ENCODE measurements around the gene FBXO46.

FBXO46 gene

GRCh38 chr19:45692187-45693105 lies 38.2 kb downstream of the FBXO46 start, which contains the start of gene QPCTL:
Gene QPCTL, plus strand, starts transcription at chr19:45692666. Its CDS starts 38 bp downstream, at chr19:45692704.
- TF ChIP-seq CSRNP3 (CRISPR knock-in tag; IDR thresholded peaks at IDR 0.05) (no peak), BACH2 (CRISPR knock-in tag; IDR thresholded peaks at IDR 0.05; ENCODE audit: borderline replicate concordance) (no peak), ISL1 (CRISPR knock-in tag; IDR thresholded peaks at IDR 0.05) (no peak), ESRRG (CRISPR knock-in tag; IDR thresholded peaks at IDR 0.05) (no peak), TSHZ2 (CRISPR knock-in tag; IDR thresholded peaks at IDR 0.05) (no peak), TCF4 (CRISPR knock-in tag; IDR thresholded peaks at IDR 0.05; ENCODE audit: borderline replicate concordance) (no peak), CREB5 (CRISPR knock-in tag; IDR thresholded peaks at IDR 0.05; ENCODE audit: low read depth) (no peak), ZFP30 (CRISPR knock-in tag; IDR thresholded peaks at IDR 0.05) (no peak), PPARA (CRISPR knock-in tag; IDR thresholded peaks at IDR 0.05; ENCODE audit: borderline replicate concordance) (no peak), TOX (CRISPR knock-in tag; IDR thresholded peaks at IDR 0.05; ENCODE audit: borderline replicate concordance) (no peak), SNAI2 (CRISPR knock-in tag; IDR thresholded peaks at IDR 0.05) (no peak), OSR1 (CRISPR knock-in tag; IDR thresholded peaks at IDR 0.05) (no peak), ARNTL (CRISPR knock-in tag; IDR thresholded peaks at IDR 0.05; ENCODE audit: borderline replicate concordance, low read depth) (no peak), ZNF8 (CRISPR knock-in tag; IDR thresholded peaks at IDR 0.05) (no peak), CSDC2 (CRISPR knock-in tag; IDR thresholded peaks at IDR 0.05) (no peak), ZC3H10 (CRISPR knock-in tag; IDR thresholded peaks at IDR 0.05) (no peak)
- ATAC-seq, result peak; percentile 97

- peak; percentile 70 for ATAC-seq
- TF ChIP-seq PATZ1 (CRISPR knock-in tag; IDR thresholded peaks at IDR 0.05; ENCODE audit: borderline replicate concordance) (0 out of 2 replicates have a peak, but pooled peaks have one; percentile 27), CSDC2 (CRISPR knock-in tag; IDR thresholded peaks at IDR 0.05) (no peak), ZC3H10 (CRISPR knock-in tag; IDR thresholded peaks at IDR 0.05) (no peak), ZFP3 (CRISPR knock-in tag; IDR thresholded peaks at IDR 0.05) (no peak), TOX (CRISPR knock-in tag; IDR thresholded peaks at IDR 0.05; ENCODE audit: borderline replicate concordance) (no peak), ZNF70 (CRISPR knock-in tag; IDR thresholded peaks at IDR 0.05) (no peak), GLIS3 (CRISPR knock-in tag; IDR thresholded peaks at IDR 0.05) (no peak), TCF4 (CRISPR knock-in tag; IDR thresholded peaks at IDR 0.05; ENCODE audit: borderline replicate concordance) (no peak), PPARA (CRISPR knock-in tag; IDR thresholded peaks at IDR 0.05; ENCODE audit: borderline replicate concordance) (no peak), ESRRG (CRISPR knock-in tag; IDR thresholded peaks at IDR 0.05) (no peak), CREB5 (CRISPR knock-in tag; IDR thresholded peaks at IDR 0.05; ENCODE audit: low read depth) (no peak), TSHZ2 (CRISPR knock-in tag; IDR thresholded peaks at IDR 0.05) (peak; percentile 36; the same call in 1 of the 2 replicates), BACH2 (CRISPR knock-in tag; IDR thresholded peaks at IDR 0.05; ENCODE audit: borderline replicate concordance) (no peak), OSR1 (CRISPR knock-in tag; IDR thresholded peaks at IDR 0.05) (no peak), ZFP30 (CRISPR knock-in tag; IDR thresholded peaks at IDR 0.05) (no peak)
Measured at GRCh38 chr19:45691516-45692186, 39.0 kb downstream of the FBXO46 start, which contains the start of gene SNRPD2. Gene SNRPD2, minus strand, starts transcription at chr19:45691953. Its CDS starts 65 bp downstream, at chr19:45691888.

All from SK-N-SH treated with all-trans-retinoic acid at 6 μM for 48 hours (cell line).